GM18861 (cell line): ENCODE data around the gene TM7SF3.

Source experiments
- ATAC-seq: cut with Tn5 transposase; IDR thresholded peaks from one replicate; pipeline ENCODE4 v1.9.1; 2021; ENCODE audit not compliant: unreplicated experiment

TM7SF3 gene

DNA sequence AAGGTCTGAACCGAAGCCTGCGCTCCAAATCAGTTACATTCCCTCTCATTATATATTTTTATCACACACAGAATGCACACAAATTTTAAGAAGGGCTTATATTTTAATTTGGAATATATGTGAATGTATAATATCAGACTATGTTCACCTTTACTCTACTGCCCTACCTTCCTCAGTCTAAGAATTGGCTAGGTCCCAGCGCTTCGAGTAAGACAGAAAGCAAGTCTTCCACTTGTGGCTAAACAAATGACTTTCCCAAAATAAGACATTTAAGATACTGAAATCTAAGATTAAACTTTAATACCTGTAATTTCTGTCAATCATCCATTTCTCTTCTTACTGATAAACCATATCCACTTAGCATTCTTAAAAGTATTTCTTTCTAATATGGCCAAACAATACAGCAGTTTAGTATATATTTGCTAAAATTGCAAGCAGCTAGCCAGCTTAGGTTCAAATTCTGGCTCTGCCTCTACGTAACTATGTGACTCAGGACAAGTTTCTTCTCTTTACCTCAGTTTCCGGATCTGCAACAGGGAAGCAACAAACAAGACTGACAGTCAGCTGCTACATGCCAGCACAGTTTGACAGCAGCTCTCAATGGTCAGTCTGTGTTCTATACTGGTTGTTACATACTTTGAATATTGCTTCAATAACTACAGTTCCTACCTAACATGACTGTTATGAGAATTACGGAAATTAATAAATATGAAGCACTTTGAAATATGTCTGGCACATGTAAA is 78.4 kb downstream of the TM7SF3 start:
- no peak for ATAC-seq

DNA sequence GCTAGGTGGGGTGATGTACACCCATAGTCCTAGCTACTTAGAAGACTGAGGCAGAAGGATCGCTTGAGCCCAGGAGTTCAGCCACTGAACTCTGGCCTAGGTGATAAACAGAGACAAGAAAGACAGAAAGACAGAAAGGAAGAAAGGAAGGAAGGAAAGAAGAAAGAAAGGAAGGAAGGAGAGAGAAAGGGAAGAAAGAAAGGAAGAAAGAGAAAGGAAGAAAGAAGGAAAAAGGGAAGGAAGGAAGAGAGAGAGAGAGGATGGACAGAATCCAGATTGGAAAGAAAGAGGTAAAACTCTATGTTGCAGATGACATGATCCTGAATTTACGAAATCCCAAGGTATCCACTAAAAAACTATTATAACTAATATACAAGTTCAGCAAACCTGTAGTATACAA is 84.6 kb downstream of the TM7SF3 start:
- ATAC-seq: no peak

GRCh38 chr12:26928661-26929060 is 85.5 kb downstream of the TM7SF3 start:
- no peak for ATAC-seq
